ENCODE results near the gene SYVN1.

SYVN1 gene

GRCh38 chr11:65130631-65131416 lies 3.5 kb downstream of the SYVN1 start:
- Histone ChIP-seq H3K4me3 (ENCODE audit: low read depth, low read length) (no peak overlapping the region), H3K9me3 (ENCODE audit: control insufficient read depth, insufficient read depth, low read depth, low read length) (no peaks in the 10 kb centered on the region), H3K27ac (ENCODE audit: extremely low read depth, low read depth, low read length) (no peak overlapping the region), H3K36me3 (ENCODE audit: control insufficient read depth in 2 of 2, insufficient read depth in 1 of 2, low read length in 2 of 2) (peaks cover 0 to 72% of the 10 kb centered on the region in 2 experiments; a peak in 1 of 3 replicates), H3K4me1 (ENCODE audit: control insufficient read depth, insufficient read depth, low read length) (no peaks in the 10 kb centered on the region; the same call in 1 of the 2 replicates)
- TF ChIP-seq SCRT2 (tag by site-specific recombination; IDR thresholded peaks at IDR 0.05) (no peak), KLF10 (tag by site-specific recombination; IDR thresholded peaks at IDR 0.05) (no peak), ZNF341 (tag by site-specific recombination; IDR thresholded peaks at IDR 0.05; ENCODE audit: low read depth) (no peak), ZNF513 (tag by site-specific recombination; IDR thresholded peaks at IDR 0.05) (no peak), ZFHX2 (tag by site-specific recombination; conservative IDR thresholded peaks at IDR 0.05) (no peak), ZNF280D (tag by site-specific recombination; IDR thresholded peaks at IDR 0.05) (no peak), ZNF626 (tag by site-specific recombination; IDR thresholded peaks at IDR 0.05) (no peak), ZFP69B (tag by site-specific recombination; IDR thresholded peaks at IDR 0.05) (no peak), ZNF132 (tag by site-specific recombination; IDR thresholded peaks at IDR 0.05; ENCODE audit: borderline replicate concordance) (no peak)
- ChIA-PET POLR2A (interaction anchor here (0.8 to 2.5 kb wide), 2 partner anchors 9 to 131 kb away, joined by 3 to 24 read pairs; partner anchors contain the start of genes FAU, MRPL49 and POLA2), CTCF (interaction anchor here (1.0 kb wide), 1 partner anchor 9 kb away, joined by 3 read pairs; the partner anchor contains the start of genes FAU and MRPL49)

- Histone ChIP-seq H3K4me3 (ENCODE audit: low read depth, low read length) (no peak overlapping the region), H3K27ac (ENCODE audit: extremely low read depth, low read depth, low read length) (no peak overlapping the region), H3K36me3 (ENCODE audit: control insufficient read depth in 2 of 2, insufficient read depth in 1 of 2, low read length in 2 of 2) (peaks cover 0 to 82% of the 10 kb centered on the region in 2 experiments; a peak in 1 of 3 replicates), H3K4me1 (ENCODE audit: control insufficient read depth, insufficient read depth, low read length) (no peaks in the 10 kb centered on the region; the same call in 1 of the 2 replicates), H3K9me3 (ENCODE audit: control insufficient read depth, insufficient read depth, low read depth, low read length) (no peaks in the 10 kb centered on the region)
- 0 out of 2 replicates have a peak, but pooled peaks have one; percentile 4 for TF ChIP-seq SP2 (tag by site-specific recombination; IDR thresholded peaks at IDR 0.05)
- no peak for TF ChIP-seq ZNF549 (tag by site-specific recombination; IDR thresholded peaks at IDR 0.05)
- TF ChIP-seq ZNF585B (tag by site-specific recombination; IDR thresholded peaks at IDR 0.05), result no peak
- TF ChIP-seq CTCF (tag by site-specific recombination; IDR thresholded peaks at IDR 0.05), result peak; percentile 20; the same call in 1 of the 2 replicates
- no peak for TF ChIP-seq ZNF18 (tag by site-specific recombination; IDR thresholded peaks at IDR 0.05)
- no peak for TF ChIP-seq PRDM1 (tag by site-specific recombination; IDR thresholded peaks at IDR 0.05)
- no peak for TF ChIP-seq ZNF837 (tag by site-specific recombination; IDR thresholded peaks at IDR 0.05)
- ChIA-PET CTCF (interaction anchor here (0.7 kb wide), 1 partner anchor 19 kb away, joined by 5 read pairs; no protein-coding TSS in a partner anchor), POLR2A (interaction anchor here (2.0 to 2.5 kb wide), 2 partner anchors 8 to 52 kb away, joined by 7 to 24 read pairs; partner anchors contain the start of genes CAPN1, FAU and MRPL49)
Observed at GRCh38 chr11:65129649-65130441, 4.5 kb downstream of the SYVN1 start.

Data from HEK293 (cell line).